Ishikawa (cell line): ENCODE measurements around the gene HLA-DQB2.
A peak's percentile ranks its signal among the peaks of the same experiment; 100 is the strongest.

Experiments
- CREB1 ChIP-seq: IDR thresholded peaks from 2 replicates; pipeline ENCODE4 v1.6.1; 2012; ENCODE audit warnings: low read depth
- EP300 ChIP-seq: IDR thresholded peaks from 2 replicates; pipeline ENCODE4 v1.6.1; 2012; ENCODE audit warnings: borderline replicate concordance
- FOXM1 ChIP-seq: IDR thresholded peaks from 2 replicates; pipeline ENCODE4 v1.6.1; 2012; ENCODE audit warnings: low read depth, borderline replicate concordance
- MAX ChIP-seq: IDR thresholded peaks from 2 replicates; pipeline ENCODE4 v1.6.1; 2012
- NFIC ChIP-seq: IDR thresholded peaks from 2 replicates; pipeline ENCODE4 v1.6.1; 2012
- RAD21 ChIP-seq: IDR thresholded peaks from 2 replicates; pipeline ENCODE4 v1.6.1; 2012; ENCODE audit warnings: low read depth
- REST ChIP-seq: IDR thresholded peaks from 2 replicates; pipeline ENCODE4 v1.6.1; 2012; ENCODE audit warnings: low read depth, mild to moderate bottlenecking
- YY1 ChIP-seq: IDR thresholded peaks from 2 replicates; pipeline ENCODE4 v1.6.1; 2012; ENCODE audit warnings: low read depth
- ZBTB7A ChIP-seq: IDR thresholded peaks from 2 replicates; pipeline ENCODE4 v1.6.1; 2012; ENCODE audit warnings: low read depth

GRCh38 chr6:32785781-32786533 is 22.6 kb upstream of the HLA-DQB2 start:
- TF ChIP-seq MAX (no peak), REST (no peak), EP300 (no peak), NFIC (no peak), CREB1 (no peak), YY1 (no peak), FOXM1 (no peak), RAD21 (peak; percentile 44), ZBTB7A (no peak)
